ENCODE data around the gene FANCE.

DNA sequence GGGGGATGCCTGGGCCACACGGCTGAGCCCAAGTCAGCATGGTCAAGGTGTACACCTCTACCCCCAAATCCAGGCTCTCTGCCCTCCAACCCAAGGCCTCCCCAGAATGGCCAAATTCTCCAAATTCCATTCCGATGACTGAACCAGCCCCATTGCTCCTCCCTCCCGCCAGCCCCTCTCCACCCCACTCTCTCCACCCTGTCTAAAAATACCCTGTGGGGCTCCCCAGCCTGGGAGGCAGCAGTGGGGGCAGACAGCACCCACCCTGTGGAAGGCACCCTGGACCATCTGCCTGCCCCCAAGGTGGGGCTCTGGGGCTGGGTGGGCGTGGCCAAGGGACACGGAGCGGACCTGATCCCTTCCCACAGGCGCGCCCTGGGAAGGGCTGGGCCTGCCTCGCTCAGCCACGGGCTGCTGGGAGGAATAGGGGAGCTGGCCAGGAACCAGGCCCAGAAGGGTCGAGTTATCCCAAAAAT is 33.3 kb downstream of the FANCE start:
- TF ChIP-seq, protein P1, sequence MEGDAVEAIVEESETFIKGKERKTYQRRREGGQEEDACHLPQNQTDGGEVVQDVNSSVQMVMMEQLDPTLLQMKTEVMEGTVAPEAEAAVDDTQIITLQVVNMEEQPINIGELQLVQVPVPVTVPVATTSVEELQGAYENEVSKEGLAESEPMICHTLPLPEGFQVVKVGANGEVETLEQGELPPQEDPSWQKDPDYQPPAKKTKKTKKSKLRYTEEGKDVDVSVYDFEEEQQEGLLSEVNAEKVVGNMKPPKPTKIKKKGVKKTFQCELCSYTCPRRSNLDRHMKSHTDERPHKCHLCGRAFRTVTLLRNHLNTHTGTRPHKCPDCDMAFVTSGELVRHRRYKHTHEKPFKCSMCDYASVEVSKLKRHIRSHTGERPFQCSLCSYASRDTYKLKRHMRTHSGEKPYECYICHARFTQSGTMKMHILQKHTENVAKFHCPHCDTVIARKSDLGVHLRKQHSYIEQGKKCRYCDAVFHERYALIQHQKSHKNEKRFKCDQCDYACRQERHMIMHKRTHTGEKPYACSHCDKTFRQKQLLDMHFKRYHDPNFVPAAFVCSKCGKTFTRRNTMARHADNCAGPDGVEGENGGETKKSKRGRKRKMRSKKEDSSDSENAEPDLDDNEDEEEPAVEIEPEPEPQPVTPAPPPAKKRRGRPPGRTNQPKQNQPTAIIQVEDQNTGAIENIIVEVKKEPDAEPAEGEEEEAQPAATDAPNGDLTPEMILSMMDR (conservative IDR thresholded peaks at IDR 0.05), result no peak
- TF ChIP-seq EZH2 (IDR thresholded peaks at IDR 0.05; ENCODE audit: low read depth), result no peak
